ENCODE measurements around the gene TSC1.

GRCh38 chr9:132864277-132864676 is 80.1 kb downstream of the TSC1 start:
- TF ChIP-seq POLR2A (IDR thresholded peaks at IDR 0.05): no peak
- TF ChIP-seq, protein P1, sequence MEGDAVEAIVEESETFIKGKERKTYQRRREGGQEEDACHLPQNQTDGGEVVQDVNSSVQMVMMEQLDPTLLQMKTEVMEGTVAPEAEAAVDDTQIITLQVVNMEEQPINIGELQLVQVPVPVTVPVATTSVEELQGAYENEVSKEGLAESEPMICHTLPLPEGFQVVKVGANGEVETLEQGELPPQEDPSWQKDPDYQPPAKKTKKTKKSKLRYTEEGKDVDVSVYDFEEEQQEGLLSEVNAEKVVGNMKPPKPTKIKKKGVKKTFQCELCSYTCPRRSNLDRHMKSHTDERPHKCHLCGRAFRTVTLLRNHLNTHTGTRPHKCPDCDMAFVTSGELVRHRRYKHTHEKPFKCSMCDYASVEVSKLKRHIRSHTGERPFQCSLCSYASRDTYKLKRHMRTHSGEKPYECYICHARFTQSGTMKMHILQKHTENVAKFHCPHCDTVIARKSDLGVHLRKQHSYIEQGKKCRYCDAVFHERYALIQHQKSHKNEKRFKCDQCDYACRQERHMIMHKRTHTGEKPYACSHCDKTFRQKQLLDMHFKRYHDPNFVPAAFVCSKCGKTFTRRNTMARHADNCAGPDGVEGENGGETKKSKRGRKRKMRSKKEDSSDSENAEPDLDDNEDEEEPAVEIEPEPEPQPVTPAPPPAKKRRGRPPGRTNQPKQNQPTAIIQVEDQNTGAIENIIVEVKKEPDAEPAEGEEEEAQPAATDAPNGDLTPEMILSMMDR (IDR thresholded peaks at IDR 0.05): no peak
